Adrenal gland (tissue), 5 donors: Measurements from ENCODE around the gene FOXC2.

Experiments
- CTCF ChIP-seq, 6 experiments: fragments of 450-650 bp in 4 of 6; fragments of 200-600 bp in 2 of 6; sonication (generic) in 1 of 6; IDR thresholded peaks; 1 replicate in 5 of 6; 2 replicates in 1 of 6; pipeline versions ENCODE4 v1.5.1 to v1.8.0; 2016 to 2021; ENCODE audit warnings: antibody characterized with exemption in 6 of 6, mild to moderate bottlenecking in 2 of 6, moderate library complexity in 1 of 6
- POLR2A ChIP-seq, 2 donors: fragments of 450-650 bp; IDR thresholded peaks; one replicate each; pipeline ENCODE4 v1.6.1; 2017; ENCODE audit warnings: antibody characterized with exemption in 2 of 2, mild to moderate bottlenecking in 2 of 2, moderate library complexity in 1 of 2
- donor health status: DM: no; HTN: no; CAD: no.

- no peak for TF ChIP-seq CTCF (IDR thresholded peaks at IDR 0.05)
- TF ChIP-seq POLR2A (IDR thresholded peaks at IDR 0.05) = no peak
Measured at GRCh38 chr16:86531641-86532525, 34.7 kb upstream of the FOXC2 start.
